Stimulated activated memory B cell treated with anti-CD40 and anti-IgM and Interleukin-4, amounts not matched to agents 10 μg/mL and 1 μg/mL and 100 μg/mL, for 72 hours (primary cell): ENCODE data around the gene MERTK.
"Not testable (repeated sequence)": the region's sequence is repeated elsewhere in the genome, so short reads cannot be mapped to it uniquely, and the experiment has no call there.

Experiments used
- ATAC-seq: fragments of 150-1000 bp; cut with Tn5 transposase; 2 replicates; pipeline ENCODE4 v1.10.0; 2021
- H3K27ac Mint-ChIP-seq: one replicate; pipeline ENCODE4 v1.8.0; 2022; ENCODE audit warnings: mild to moderate bottlenecking, mixed read lengths
- H3K27me3 Mint-ChIP-seq: one replicate; pipeline ENCODE4 v1.8.0; 2022; ENCODE audit warnings: mixed read lengths
- H3K36me3 Mint-ChIP-seq: one replicate; pipeline ENCODE4 v1.8.0; 2022; ENCODE audit warnings: mixed read lengths
- H3K4me1 Mint-ChIP-seq: one replicate; pipeline ENCODE4 v1.8.0; 2022; ENCODE audit warnings: mixed read lengths
- H3K4me3 Mint-ChIP-seq: one replicate; pipeline ENCODE4 v1.8.0; 2022; ENCODE audit warnings: mild to moderate bottlenecking, moderate library complexity, mixed read lengths
- H3K9me3 Mint-ChIP-seq: one replicate; pipeline ENCODE4 v1.8.0; 2022; ENCODE audit warnings: mixed read lengths

The MERTK gene

GRCh38 chr2:112065486-112065885 lies 167.1 kb downstream of the MERTK start:
- peaks cover 90% of the 10 kb centered on the region for H3K36me3 Mint-ChIP-seq
- ATAC-seq = no peak
- H3K9me3 Mint-ChIP-seq = peaks cover 13% of the 10 kb centered on the region
- peaks cover 44% of the 10 kb centered on the region for H3K4me1 Mint-ChIP-seq
- peak overlapping the region; percentile 69 for H3K27ac Mint-ChIP-seq
- no peak overlapping the region for H3K4me3 Mint-ChIP-seq
- H3K27me3 Mint-ChIP-seq = no peaks in the 10 kb centered on the region

- ATAC-seq = no peak
- H3K27me3 Mint-ChIP-seq = no peaks in the 10 kb centered on the region
- H3K4me1 Mint-ChIP-seq = peaks cover 44% of the 10 kb centered on the region
- no peak overlapping the region for H3K4me3 Mint-ChIP-seq
- peaks cover 94% of the 10 kb centered on the region for H3K36me3 Mint-ChIP-seq
- H3K9me3 Mint-ChIP-seq = peaks cover 13% of the 10 kb centered on the region
- H3K27ac Mint-ChIP-seq = peak overlapping the region; percentile 69
Observed at GRCh38 chr2:112065966-112066365, 167.6 kb downstream of the MERTK start.

GRCh38 chr2:112069794-112070193 lies 171.4 kb downstream of the MERTK start:
- peaks cover 13% of the 10 kb centered on the region for H3K9me3 Mint-ChIP-seq
- ATAC-seq, H3K27me3 Mint-ChIP-seq, H3K27ac Mint-ChIP-seq, H3K4me3 Mint-ChIP-seq: not testable (repeated sequence)
- H3K36me3 Mint-ChIP-seq = peaks cover 92% of the 10 kb centered on the region
- peaks cover 51% of the 10 kb centered on the region for H3K4me1 Mint-ChIP-seq

- Mint-ChIP-seq H3K9me3 (peaks cover 13% of the 10 kb centered on the region), H3K27ac (peak overlapping the region; percentile 53), H3K4me1 (peaks cover 50% of the 10 kb centered on the region), H3K27me3 (no peaks in the 10 kb centered on the region), H3K36me3 (peaks cover 80% of the 10 kb centered on the region), H3K4me3 (no peak overlapping the region)
- no peak for ATAC-seq
Observed at GRCh38 chr2:112073875-112074274, 175.5 kb downstream of the MERTK start.

- ATAC-seq = no peak
- Mint-ChIP-seq H3K36me3 (peaks cover 80% of the 10 kb centered on the region), H3K27ac (peak overlapping the region; percentile 53), H3K4me3 (no peak overlapping the region), H3K9me3 (peaks cover 8% of the 10 kb centered on the region), H3K4me1 (peaks cover 46% of the 10 kb centered on the region), H3K27me3 (no peaks in the 10 kb centered on the region)
Observed at GRCh38 chr2:112074506-112074905, 176.1 kb downstream of the MERTK start.

GRCh38 chr2:112075490-112076260 lies 177.3 kb downstream of the MERTK start:
- H3K4me3 Mint-ChIP-seq = peak overlapping the region; percentile 13
- peaks cover 75% of the 10 kb centered on the region for H3K36me3 Mint-ChIP-seq
- H3K4me1 Mint-ChIP-seq = peaks cover 45% of the 10 kb centered on the region
- H3K27me3 Mint-ChIP-seq = no peaks in the 10 kb centered on the region
- H3K27ac Mint-ChIP-seq = peak overlapping the region; percentile 46
- H3K9me3 Mint-ChIP-seq = peaks cover 7% of the 10 kb centered on the region
- ATAC-seq = peak; percentile 56

- Mint-ChIP-seq H3K9me3 (peaks cover 7% of the 10 kb centered on the region), H3K4me1 (peaks cover 30% of the 10 kb centered on the region), H3K36me3 (peaks cover 77% of the 10 kb centered on the region), H3K27ac (no peak overlapping the region), H3K4me3 (no peak overlapping the region), H3K27me3 (no peaks in the 10 kb centered on the region)
- ATAC-seq = no peak
Observed at GRCh38 chr2:112077814-112078213, 179.4 kb downstream of the MERTK start.
